CMK (cell line): ENCODE results near the gene SPATA16.
"Not testable (repeated sequence)": the region's sequence is repeated elsewhere in the genome, so short reads cannot be mapped to it uniquely, and the experiment has no call there.

Experiments used
- DNase-seq: peaks from one replicate; pipeline ENCODE4 v3.0.0-alpha.2; 2010; ENCODE audit warnings: low read depth

The SPATA16 gene

DNA sequence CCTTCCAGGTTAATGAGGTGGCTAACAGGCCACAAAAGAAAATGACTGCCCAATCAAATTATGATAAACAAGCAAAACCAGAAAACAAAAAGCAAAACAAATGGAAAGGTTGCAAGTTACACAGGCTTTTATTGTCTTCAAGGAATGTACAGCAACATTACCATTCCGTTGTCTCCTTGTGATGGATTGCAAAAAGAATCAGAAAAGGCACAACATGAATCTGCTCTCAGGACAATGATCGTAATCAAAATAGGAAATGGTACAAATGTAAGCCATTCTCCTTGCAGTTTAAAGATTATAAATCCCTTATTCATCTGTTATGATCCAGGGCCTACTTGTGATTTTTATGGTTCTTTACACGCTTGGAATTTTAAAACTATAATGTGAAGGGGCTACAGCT is 264.7 kb downstream of the SPATA16 start:
- no peak for DNase-seq

DNA sequence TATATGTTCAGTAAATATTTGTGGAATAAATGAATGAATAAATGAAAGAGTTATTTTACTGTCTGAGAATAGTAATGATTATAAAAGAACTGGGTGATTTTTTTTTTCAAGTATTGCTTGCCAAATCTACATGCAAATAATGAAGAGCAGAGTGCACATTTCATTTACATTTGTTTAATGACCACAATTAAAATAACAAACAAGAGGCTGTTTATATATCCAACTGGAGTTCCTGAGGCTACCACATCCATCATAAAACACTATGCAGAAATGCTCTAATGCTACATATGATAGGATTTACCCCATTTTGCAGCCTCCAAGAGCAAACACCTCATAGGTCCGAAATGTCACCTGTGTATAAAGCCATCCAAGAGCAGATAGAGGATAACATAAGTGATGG is 266.0 kb downstream of the SPATA16 start:
- no peak for DNase-seq

DNA sequence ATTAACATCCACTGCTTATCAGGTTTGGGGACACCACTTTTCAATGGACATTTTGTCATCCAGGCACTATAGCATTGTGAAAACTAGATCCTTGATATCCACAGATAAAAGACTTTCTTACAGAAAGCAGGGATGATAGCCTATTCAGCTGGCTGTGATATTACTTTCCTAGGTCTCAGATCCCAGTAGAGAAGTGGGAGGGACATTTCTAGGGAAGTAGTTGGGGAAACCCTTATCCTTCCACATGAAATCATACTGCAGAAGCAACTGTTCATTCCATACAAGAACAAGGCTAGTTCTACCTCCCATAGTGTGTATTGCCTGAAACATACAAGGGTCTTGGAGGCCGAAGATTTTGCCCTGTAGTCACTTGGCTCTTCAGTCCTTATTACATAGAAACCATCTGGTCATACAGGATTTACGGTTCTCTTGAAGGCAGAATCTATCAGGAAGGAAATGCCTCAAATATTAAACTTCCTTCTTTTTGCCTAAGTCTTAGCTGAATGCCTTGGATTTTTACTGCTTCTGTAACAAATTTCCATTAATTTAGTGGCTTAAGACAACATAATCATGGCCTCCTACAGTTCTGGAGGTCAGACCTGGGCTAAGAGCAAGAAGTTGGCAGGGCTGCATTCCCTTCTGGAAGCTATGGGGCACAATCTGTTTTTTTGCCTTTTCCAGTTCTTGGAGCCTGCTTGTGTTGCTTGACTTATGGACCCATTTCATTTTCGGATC is 271.1 kb downstream of the SPATA16 start:
- DNase-seq = no peak

DNA sequence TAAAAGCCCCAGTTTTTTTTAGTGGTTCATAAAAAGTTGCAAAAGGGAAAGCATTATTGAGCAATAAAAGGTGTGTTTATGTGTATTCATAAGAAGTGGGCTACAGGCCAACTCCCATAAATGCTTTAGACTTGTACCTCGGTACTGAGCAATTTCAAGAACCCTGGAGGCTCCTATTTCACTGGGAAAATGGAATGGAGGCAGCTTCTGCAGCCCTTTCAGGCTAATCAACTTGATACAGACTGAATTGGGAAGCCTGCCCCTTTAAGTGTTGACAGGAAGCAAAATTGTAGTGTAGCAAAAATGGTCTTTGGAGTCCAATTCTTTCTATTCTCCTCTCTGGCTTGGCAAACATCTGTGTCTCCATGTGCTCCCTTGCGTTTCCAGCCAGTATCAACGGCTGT is 271.7 kb downstream of the SPATA16 start:
- DNase-seq = no peak

DNA sequence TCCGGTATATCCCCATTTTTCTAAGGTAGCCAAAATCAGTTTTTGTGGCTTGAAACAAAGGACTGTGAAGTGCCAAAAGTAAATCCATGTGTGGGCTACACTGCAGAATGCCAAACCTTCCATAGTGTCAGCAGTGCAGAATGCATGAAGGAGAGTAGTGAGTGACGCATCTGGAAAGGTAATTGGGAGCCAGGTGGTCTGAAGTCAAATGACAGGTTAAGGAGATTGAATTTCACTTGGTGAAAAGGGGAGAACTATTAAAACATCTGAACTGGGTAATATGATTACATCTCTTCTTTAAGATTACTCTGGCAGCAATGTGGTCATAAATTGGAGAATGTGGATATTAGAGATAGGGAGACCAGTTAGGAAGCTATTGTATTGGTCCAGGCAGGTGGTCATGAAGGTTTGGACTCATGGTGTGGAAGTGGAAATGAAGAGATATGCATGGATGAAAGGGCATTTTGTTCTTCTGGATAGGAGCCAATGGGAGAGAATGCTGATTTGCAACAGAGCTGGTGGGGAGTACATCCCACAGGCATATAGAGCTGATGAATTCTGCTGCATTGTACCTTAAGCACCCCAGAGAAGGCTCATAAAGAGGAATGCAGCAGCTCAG is 272.3 kb downstream of the SPATA16 start:
- DNase-seq = no peak

DNA sequence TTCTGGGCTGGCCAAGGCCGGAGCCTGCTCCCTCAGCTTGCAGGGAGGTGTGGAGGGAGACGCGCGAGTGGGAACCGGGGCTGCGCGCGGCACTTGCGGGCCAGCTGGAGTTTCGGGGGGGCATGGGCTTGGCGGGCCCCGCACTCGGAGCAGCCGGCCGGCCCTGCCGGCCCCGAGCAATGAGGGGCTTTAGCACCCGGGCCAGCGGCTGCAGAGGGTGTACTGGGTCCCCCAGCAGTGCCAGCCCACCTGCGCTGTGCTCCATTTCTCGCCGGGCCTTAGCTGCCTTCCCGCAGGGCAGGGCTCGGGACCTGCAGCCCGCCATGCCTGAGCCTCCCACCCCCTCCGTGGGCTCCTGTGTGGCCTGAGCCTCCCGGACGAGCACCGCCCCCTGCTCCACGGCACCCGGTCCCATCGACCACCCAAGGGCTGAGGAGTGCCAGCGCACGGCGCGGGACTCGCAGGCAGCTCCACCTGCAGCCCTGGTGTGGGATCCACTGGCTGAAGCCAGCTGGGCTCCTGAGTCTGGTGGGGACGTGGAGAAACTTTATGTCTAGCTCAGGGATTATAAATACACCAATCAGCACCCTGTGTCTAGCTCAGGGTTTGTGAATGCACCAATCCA is 274.2 kb downstream of the SPATA16 start:
- not testable (repeated sequence) for DNase-seq

DNA sequence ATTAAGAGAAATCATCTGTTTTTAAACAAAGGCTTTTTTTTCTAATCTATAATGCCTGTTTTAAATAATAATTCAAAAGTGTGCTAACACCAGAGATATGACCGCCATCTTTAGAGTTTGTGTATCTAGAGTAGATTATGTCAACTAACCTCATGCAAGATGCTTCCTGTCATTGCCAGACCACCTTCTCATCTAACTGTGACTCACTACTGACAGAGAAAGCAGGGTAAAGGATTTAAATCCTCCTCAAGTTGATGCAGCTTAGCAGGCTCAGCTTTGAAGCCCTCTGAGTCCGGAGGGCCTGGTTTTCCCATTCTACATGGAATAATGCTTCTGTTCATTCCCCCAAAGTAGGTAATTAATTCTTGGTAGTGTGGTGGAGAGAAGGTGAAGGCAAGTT is 282.0 kb downstream of the SPATA16 start:
- DNase-seq = no peak

DNA sequence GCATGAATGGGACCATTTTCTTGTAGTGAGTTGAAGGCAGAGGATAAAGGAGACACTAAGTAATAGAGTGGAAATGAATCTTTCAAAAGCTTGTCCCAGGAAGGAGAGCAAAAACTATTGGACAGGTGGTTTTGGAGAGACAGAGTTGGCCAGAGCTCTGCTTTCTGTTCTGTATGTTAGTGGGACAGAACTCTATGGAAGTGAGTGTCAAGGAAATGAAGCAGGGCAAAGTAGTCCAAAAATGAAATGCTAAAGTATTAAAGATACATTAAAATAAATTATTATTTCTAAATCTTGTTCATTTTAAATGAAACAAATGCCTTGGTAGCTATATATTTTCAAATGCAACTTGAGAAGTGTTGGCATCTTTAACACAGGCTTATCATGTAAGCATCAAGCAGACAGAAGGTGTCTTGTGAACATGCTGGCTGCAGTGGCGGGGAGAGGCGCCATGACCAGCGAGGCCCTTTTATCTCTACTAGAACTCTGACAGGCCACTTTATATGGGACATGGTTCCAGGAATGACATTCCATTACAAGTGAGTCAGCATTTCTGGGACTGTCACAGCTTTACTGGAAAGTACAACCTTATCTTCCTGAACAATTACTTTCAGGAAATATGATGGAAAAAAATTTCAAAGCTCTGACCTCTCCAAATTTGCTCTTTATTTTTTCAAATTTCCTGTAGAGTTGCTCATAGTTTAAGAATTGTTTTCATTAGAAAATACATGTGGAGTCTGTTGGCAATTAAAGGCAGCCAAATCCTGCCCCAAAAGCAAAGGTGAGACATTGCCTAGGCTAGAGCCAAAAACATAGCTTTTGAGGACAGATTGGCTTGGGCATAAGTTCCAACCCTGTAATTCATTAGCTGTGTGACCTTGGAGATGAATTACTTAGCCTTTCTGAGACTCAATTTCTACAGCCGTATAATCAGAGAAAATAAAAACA is 284.0 kb downstream of the SPATA16 start:
- DNase-seq = no peak

DNA sequence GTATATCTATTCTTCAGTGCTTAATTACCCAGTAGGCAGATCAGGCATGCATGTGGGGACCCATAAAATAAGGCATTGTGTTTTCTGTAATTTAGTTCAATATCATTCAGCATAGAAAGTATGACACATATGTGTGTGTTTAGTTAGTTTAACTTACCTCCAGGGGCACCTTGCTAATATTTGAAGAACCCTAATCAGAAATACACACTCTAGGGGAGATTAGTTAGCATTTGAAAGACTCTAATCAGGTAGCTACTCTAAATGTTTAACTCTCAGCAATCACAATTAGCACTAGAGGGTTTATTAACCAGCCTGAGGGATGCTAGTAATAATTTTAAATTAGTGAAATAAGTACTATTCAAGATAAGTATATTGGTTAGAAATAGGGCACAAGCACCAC is 286.0 kb downstream of the SPATA16 start:
- no peak for DNase-seq

DNA sequence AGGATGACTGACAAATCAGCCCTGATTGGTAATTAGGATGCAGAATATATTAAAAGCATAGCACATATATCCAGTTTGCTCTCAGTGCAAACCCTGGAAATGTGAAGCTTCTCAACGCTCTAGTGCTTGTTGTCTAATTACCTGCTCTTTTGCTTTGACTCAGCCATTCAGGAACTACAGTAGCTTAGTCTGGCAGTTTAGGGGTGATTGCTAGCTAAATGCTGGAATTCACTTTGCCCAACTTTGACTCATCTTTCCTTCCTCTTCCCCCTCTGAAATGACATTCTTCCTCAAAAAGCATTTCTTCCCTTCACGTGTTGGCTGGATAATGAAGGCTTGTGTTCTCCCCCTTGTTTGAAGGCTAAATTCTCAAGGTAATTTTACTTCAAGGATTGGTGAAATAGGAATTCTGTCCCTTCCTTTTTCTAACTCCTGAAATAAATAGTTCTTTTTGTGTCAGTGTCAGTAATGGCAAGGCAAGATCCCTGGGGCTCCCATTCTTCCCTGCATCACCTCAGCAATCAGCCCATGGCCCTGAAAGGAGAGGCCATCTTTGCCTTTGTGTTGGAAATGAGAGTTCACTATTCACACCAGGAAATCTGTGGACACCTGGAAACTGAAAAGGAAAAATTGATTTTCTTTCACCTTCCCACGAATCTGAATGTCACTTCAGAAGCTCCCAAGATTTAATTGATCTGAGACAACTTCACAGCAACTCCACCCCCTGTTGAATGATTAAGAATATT is 286.9 kb downstream of the SPATA16 start:
- DNase-seq = no peak

DNA sequence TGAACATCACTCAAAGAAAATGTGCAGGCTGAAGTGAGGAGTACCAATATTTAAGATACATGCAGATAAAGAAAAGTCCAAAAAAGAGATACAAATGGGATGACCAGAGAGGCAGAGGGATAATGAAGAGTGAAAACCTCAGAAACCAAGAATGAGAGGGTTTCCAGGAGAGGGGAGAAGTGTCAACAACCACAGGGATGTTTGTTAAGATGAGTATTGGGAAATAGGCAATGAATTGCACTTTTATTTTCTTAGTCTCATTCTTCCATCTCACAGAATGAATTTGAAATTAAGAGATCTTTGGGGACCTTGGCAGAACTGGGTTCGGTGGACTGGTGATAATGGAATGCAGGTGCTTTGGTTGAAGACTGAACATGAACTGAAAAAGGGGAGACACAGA is 288.0 kb downstream of the SPATA16 start:
- no peak for DNase-seq

DNA sequence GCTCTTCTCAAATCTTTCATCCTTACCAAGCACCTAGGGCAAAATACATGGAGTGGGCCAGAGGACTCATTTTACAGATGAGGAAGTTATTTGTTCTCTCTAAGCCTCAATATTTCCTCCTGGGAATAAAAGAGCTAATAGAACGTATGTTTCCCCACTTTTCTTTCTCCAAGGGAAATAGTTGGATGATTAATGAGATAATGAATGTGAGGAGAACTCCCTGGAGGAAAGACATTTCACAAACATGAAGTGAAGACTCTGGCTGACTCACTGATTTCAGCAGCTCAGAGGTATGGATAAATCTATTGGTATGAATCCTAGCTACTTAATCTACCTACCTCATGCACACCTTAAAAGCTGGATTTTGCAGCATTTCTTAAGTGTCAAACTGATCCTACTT is 292.1 kb downstream of the SPATA16 start:
- no peak for DNase-seq

DNA sequence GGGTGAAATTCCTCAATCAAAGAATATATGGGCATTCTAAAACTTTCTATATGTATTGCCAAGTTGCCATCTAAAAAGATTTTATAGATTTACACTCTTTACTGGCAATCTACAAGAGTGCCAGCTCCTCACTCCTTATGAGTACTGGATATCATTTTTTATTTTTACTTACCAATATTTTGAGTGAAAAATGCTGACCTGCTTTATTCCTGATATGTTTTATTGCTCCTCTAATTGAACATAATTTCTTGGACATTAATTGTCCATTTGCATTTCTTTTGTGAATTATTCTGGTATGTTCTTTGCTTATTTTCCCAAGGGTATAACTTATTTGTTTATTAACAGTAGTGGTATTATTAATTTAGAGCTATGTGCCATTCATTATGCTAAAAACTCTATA is 293.7 kb downstream of the SPATA16 start:
- no peak for DNase-seq

DNA sequence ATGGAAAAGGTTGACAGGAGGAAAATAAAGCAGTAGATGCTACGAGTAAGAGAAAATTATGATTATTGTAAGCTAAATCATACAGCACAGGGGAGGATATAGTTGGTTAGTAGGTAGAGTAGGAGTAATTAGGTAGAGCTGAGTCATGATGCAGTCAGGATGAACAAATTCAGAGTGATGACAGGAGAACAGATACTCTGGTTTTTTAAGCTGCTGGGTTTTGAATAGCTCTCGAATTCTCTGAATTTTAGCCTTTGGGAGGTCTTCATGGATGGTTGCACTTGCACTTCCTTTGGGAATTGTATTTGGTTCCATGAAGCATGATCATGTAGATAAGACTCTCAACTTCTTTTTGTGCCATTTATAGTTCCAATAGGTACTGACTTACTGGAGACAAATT is 294.3 kb downstream of the SPATA16 start:
- no peak for DNase-seq

DNA sequence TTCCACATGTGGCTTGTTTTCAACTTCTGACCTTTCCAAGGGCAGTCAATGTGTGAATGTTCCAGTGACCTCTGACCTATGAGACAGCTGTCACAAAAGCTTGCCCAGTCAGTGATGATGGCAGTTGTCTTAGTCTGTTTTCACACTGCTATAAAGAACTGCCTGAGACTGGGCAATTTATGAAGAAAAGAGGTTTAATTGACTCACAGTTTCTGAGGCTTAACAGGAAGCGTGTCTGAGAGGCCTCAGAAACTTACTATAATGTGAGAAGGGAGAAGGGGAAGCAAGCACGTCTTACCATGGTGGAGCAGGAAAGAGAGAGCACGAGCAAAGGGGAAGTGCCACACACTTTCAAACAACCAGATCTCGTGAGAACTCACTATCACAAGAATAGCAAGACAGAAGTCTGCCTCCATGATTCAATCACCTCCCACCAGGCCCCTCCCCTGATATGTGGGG is 294.9 kb downstream of the SPATA16 start:
- DNase-seq = no peak

DNA sequence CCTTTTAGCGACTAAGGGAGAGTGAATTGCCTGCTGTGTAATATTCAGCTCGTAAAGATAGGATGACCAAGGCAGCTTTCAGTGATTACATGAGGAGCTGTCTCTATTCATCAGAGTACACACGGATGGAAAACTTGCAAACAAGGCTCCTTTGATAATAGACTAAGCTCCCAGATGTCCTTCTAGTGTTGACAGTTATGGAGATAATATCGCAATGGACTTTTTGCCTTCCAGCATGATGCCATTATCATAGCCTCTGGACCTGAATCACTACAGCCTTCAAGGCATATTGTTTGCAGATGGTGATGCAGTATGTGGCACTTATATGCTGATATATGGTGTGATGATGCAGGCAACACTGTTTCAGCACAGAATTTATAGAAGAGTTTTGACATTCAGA is 296.6 kb downstream of the SPATA16 start:
- no peak for DNase-seq

DNA sequence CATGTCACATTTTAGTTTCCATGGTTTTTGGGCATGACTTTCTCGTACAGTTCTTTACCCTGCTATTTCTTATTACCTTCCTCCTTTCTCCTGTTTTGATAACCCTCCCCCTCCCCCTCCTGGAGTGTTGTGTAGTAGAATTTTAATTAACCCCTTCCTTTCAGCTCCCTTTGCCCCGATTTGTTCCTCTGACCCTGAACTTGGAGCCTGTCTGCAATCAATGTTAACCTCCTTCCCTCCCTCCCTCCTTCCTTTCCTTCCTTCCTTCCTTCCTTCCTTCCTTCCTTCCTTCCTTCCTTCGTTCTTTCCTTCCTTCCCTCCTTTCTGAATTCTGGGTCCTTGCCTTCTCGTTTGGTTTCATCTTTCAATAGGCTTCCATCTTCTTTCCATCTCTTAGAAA is 300.1 kb downstream of the SPATA16 start:
- DNase-seq = no peak

DNA sequence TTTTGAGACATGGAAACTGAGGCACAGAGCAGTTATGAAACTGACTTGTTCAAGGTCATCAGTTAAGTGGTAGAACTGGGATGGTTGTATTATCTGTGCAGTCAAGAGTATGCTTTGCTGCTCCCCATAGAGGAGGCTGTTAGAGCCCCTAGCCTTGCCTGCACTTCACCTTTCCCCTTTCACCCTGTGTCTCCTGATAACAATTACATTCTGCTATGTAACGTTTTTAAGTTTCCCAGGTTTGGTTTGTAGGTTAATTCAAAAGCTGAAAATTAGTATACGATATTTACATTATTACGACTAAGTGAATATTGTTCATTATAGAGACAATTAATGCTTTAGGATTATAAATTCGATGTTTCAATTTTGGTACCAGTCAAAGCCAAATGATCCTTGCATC is 300.6 kb downstream of the SPATA16 start:
- no peak for DNase-seq

DNA sequence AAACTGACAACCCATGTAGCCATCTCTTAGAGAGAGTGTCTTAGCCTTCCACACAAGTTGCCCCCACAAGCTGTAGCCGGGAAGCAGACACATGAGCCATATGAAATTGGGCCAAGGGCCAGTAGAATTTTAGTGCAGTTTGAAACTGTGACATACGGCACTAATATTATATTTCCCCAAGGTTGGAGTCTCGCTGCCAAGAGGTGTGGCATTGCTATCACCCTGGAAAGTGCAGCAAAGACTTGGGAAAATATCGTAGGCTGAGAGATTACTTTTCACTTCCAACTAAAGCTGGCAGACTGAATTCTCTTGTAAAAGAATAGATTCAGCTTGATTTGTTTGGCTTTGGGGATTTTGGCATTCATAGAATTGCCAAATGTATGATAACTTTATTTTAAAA is 301.4 kb downstream of the SPATA16 start:
- no peak for DNase-seq
